Activated T-helper 17 cell treated with anti-CD3 and anti-CD28 coated beads, Interleukin-2, amount 50 U/mL, for 72 hours (primary cell): ENCODE results near the gene GBE1. TPM values are rescaled to one million over a fixed set of nuclear protein-coding genes. Genes with fewer than 3 reads are reported as not detected.
A peak's percentile ranks its signal among the peaks of the same experiment; 100 is the strongest.

ENCODE experiments used
- ATAC-seq: fragments of 150-1000 bp; cut with Tn5 transposase; replicated peaks from 2 replicates; pipeline ENCODE4 v1.10.0; 2021; ENCODE audit warnings: mild to moderate bottlenecking, moderate library complexity
- H3K27ac Mint-ChIP-seq: one replicate; pipeline ENCODE4 v1.8.0; 2022; ENCODE audit warnings: mixed read lengths
- H3K27me3 Mint-ChIP-seq: one replicate; pipeline ENCODE4 v1.8.0; 2022; ENCODE audit warnings: mixed read lengths
- H3K36me3 Mint-ChIP-seq: one replicate; pipeline ENCODE4 v1.8.0; 2022; ENCODE audit warnings: low read depth, mild to moderate bottlenecking, mixed read lengths
- H3K4me1 Mint-ChIP-seq: one replicate; pipeline ENCODE4 v1.8.0; 2022; ENCODE audit warnings: mixed read lengths
- H3K4me3 Mint-ChIP-seq: one replicate; pipeline ENCODE4 v1.8.0; 2022; ENCODE audit warnings: mild to moderate bottlenecking, mixed read lengths
- H3K9me3 Mint-ChIP-seq: one replicate; pipeline ENCODE4 v1.8.0; 2022; ENCODE audit warnings: mixed read lengths
- total RNA-seq, 2 donors: library from RNA; stranded (reverse); gene quantifications; one replicate each; pipeline ENCODE4 v1.2.3, GENCODE V29; 2022

GBE1 gene
- total RNA-seq, 2 donors from 2014 or later, result 64.4 to 251 TPM

DNA sequence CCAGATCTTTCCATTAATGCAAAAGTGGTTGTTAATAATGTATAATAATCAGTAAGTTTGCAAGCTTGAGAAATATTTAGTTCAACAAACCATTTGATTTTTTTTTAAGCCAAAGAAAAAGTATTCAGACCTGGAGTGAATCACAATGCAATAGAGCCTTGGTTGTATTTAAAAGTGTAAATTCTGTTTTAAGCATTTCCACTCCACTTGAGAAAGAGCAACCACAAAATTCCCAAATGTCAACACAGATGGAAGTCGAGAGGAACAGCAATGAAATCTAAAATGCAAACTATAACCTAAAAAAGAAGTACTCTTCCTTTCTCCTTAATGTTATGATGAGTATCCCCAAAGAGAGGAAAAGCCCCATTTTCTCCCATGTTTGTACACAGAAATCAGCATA is 20.2 kb downstream of the GBE1 start:
- no peak overlapping the region for H3K27ac Mint-ChIP-seq
- H3K4me1 Mint-ChIP-seq, result peaks cover 17% of the 10 kb centered on the region
- H3K9me3 Mint-ChIP-seq, result no peaks in the 10 kb centered on the region
- ATAC-seq, result no peak
- H3K27me3 Mint-ChIP-seq, result no peaks in the 10 kb centered on the region
- no peak overlapping the region for H3K4me3 Mint-ChIP-seq
- peaks cover 71% of the 10 kb centered on the region for H3K36me3 Mint-ChIP-seq

DNA sequence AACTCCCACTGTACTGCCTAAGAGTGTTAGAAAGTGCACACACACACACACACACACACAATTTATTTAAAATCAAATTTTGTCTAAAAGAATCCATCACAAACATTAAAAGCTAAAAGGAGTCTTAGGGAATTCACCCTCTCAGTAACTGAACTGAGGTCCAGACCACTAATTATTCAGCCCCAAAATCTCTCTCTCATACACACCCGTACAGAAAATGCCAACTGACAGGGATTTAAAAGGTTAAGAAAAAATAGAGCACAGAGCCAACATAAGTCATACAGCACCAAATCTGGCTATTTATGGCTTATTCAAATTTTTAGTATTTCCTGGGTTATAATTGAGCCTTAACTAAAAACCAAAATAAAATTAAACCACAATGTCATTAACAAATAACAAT is 20.7 kb downstream of the GBE1 start:
- peaks cover 76% of the 10 kb centered on the region for H3K36me3 Mint-ChIP-seq
- peaks cover 17% of the 10 kb centered on the region for H3K4me1 Mint-ChIP-seq
- H3K4me3 Mint-ChIP-seq, result no peak overlapping the region
- no peak for ATAC-seq
- H3K9me3 Mint-ChIP-seq, result no peaks in the 10 kb centered on the region
- no peaks in the 10 kb centered on the region for H3K27me3 Mint-ChIP-seq
- H3K27ac Mint-ChIP-seq, result no peak overlapping the region

DNA sequence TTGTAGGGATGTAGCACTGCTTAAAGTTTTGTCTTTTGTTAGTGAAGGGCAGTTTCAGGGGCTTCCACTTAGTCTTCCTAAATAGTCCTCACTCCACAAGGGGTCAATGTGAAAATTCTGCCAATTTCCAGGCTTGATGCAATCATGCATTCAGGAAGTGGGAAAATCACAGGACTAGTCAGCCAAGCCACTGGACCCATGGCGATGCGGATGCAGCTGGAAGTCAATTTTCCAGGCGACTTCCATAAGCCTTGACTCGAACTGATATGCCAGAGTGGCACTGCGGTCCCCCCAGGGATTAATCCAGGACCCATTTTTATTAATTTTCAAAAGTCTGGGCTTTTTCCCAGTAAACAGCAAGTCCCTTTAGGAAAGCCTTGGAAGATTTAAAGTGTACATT is 26.1 kb downstream of the GBE1 start:
- Mint-ChIP-seq H3K4me3 (no peak overlapping the region), H3K27me3 (no peaks in the 10 kb centered on the region), H3K36me3 (peaks cover 62% of the 10 kb centered on the region), H3K9me3 (no peaks in the 10 kb centered on the region), H3K4me1 (peaks cover 18% of the 10 kb centered on the region), H3K27ac (no peak overlapping the region)
- no peak for ATAC-seq

DNA sequence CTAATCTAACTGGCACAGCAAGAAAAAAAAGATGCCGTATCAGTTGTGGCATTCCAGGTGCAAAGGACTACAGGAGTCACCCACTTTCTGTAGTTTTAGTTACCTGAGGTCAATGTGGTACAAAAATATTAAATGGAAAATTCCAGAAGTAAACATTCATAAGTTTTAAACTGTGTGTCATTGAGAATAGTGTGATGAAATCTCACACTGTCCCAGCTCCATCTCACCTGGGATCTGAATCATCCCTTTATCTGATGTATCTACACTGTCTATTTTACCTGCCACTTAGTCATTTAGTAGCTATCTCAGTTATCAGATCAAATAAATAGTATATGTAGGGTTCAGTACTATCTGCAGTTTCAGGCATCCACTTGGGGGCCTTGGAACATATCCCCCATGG is 26.7 kb downstream of the GBE1 start:
- Mint-ChIP-seq H3K27ac (no peak overlapping the region), H3K4me3 (no peak overlapping the region), H3K27me3 (no peaks in the 10 kb centered on the region), H3K4me1 (peaks cover 18% of the 10 kb centered on the region), H3K36me3 (peaks cover 57% of the 10 kb centered on the region), H3K9me3 (no peaks in the 10 kb centered on the region)
- peak; percentile 56 for ATAC-seq

DNA sequence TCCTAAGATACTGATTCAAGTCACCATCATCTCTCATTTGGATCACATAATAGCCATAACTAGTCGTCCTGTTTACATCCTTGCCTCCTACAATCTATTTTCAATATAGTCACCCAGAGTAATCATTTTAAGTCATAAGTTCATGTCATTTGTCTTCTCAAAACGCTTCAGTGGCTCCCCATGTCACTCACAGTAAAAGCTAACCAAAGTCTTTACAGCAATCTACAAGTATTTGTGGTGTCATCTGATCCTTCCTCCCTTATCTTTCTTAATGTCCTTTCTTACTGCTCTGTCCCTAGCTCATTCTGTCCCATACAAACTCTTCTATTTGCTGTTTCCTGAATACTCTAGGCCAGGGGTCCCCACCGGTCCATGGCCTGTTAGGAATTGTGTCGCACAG is 28.8 kb downstream of the GBE1 start:
- Mint-ChIP-seq H3K4me1 (peaks cover 18% of the 10 kb centered on the region), H3K27me3 (no peaks in the 10 kb centered on the region), H3K36me3 (peaks cover 55% of the 10 kb centered on the region), H3K4me3 (no peak overlapping the region), H3K27ac (no peak overlapping the region), H3K9me3 (no peaks in the 10 kb centered on the region)
- no peak for ATAC-seq

DNA sequence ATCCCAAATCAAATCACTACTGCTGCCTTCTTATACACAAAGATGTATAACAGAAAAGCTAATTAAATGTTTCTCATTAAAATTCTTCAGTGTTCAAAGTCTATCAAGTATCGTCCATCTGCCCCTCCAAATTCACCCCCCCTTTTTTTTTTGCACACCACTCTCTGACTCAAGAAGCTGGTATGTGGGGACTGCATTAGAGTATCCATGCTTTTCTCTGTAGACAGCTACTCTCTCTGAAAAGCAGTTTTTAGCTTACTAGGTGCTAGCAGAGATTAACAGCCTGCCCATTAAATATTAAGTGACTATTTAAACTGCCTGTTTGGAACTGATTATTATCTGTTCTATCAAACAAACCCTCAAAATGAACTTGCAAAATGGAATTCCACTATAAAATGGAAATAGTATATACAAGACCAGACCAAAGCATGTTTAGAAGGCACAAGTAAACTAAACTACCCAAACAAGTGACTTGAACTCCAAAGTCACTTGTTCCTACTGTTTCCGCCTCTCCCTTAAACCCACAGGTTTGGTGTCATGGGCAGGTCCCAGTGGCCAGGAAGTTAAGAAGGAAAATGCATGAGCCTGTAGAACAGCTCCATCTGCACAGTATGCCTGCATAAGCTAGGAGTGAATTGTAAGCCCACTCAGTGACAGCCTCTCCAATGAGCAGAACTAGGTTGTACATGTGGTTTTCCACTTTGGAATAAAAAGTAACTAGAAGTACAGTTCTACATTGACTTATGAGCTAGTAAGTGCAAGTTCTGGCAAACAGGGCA is 32.5 kb downstream of the GBE1 start:
- Mint-ChIP-seq H3K4me3 (no peak overlapping the region), H3K9me3 (no peaks in the 10 kb centered on the region), H3K36me3 (peaks cover 70% of the 10 kb centered on the region), H3K4me1 (peaks cover 9% of the 10 kb centered on the region), H3K27me3 (no peaks in the 10 kb centered on the region), H3K27ac (no peak overlapping the region)
- ATAC-seq, result no peak

DNA sequence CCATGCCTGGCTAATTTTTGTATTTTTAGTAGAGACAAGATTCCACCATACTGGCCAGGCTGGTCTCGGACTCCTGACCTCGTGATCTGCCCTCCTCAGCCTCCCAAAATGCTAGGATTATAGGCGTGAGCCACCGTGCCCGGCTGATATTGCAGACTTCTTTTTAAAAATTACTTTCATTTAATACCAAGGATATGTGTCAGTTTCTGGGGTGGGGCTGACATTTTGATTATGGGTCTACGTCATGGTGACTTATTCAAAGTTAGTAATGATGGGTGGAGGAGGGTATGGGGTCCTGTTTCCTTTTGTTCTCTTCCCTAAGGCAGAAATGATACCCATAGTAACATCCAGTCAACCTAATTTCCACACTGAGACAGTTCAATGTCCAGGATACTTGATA is 34.7 kb downstream of the GBE1 start:
- peaks cover 58% of the 10 kb centered on the region for H3K36me3 Mint-ChIP-seq
- no peaks in the 10 kb centered on the region for H3K9me3 Mint-ChIP-seq
- H3K4me3 Mint-ChIP-seq, result no peak overlapping the region
- H3K27ac Mint-ChIP-seq, result no peak overlapping the region
- peaks cover 6% of the 10 kb centered on the region for H3K4me1 Mint-ChIP-seq
- no peak for ATAC-seq
- H3K27me3 Mint-ChIP-seq, result no peaks in the 10 kb centered on the region

DNA sequence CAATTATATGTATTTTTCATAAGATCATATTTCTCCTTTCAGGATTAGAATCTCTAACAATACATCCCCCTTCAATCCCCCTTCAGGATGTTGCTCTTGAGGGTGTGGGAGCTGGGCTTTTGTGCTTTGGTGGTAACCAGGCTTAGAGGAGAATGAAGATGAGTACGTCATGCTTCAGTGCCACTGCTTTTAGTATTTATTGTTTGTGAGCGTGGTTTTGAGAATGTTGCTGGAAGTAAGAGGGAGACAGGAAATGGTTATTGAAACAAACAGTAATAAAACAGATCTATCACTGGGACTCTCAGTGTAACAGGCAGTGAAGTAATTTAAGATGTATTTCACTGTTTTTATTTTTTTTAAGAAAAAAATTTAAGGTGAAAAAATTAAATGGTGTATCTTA is 35.3 kb downstream of the GBE1 start:
- no peak for ATAC-seq
- H3K4me3 Mint-ChIP-seq, result no peak overlapping the region
- H3K36me3 Mint-ChIP-seq, result peaks cover 54% of the 10 kb centered on the region
- peaks cover 6% of the 10 kb centered on the region for H3K4me1 Mint-ChIP-seq
- H3K9me3 Mint-ChIP-seq, result no peaks in the 10 kb centered on the region
- H3K27me3 Mint-ChIP-seq, result no peaks in the 10 kb centered on the region
- no peak overlapping the region for H3K27ac Mint-ChIP-seq

DNA sequence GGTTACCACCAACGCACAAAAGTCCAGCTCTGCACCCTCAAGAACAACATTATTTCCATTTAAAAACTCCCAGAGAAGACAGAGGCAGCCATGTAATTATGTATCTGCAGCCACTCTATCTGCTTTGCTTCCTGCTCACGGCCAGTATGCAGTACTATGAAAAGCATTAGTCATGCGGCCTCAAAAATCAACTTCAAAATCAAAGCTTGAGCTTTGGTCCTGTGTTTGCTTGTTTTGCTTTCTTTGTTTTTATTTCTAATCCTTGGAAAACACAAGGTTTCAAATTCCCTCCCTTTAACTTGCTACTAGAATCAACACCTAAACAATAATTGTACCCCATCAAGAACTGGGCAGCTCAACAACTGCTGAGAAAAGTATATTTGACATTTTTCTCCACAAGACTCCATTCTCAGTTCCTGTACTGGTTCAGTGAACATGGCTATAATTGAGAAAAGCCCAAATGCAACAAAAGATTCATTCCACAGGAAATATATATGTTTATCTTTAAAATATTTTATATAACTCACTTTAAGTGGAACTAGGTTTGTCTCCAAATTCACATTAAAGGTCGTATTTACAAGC is 37.6 kb downstream of the GBE1 start:
- peaks cover 53% of the 10 kb centered on the region for H3K36me3 Mint-ChIP-seq
- no peaks in the 10 kb centered on the region for H3K9me3 Mint-ChIP-seq
- ATAC-seq, result no peak
- peaks cover 6% of the 10 kb centered on the region for H3K4me1 Mint-ChIP-seq
- H3K4me3 Mint-ChIP-seq, result no peak overlapping the region
- no peaks in the 10 kb centered on the region for H3K27me3 Mint-ChIP-seq
- H3K27ac Mint-ChIP-seq, result no peak overlapping the region

DNA sequence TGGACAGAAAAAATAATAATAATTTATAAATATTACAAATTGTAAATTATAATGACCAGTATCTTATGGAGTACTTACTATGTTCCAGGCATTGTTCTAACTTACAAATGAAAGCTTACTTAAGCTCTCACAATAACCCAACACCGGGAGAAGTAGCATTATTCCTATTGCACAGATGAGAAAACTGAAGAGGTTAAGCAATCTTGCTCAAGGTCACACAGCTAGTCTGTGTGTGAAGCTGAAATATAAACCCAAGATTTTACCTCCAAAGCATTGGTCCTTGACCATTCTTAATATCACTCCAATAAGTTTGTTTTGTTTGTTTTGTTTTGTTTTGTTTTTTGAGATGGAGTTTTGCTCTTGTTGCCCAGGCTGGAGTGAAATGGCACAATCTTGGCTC is 43.1 kb downstream of the GBE1 start:
- Mint-ChIP-seq H3K27me3 (no peaks in the 10 kb centered on the region), H3K4me1 (peaks cover 5% of the 10 kb centered on the region), H3K36me3 (peaks cover 27% of the 10 kb centered on the region), H3K27ac (no peak overlapping the region), H3K4me3 (no peak overlapping the region), H3K9me3 (no peaks in the 10 kb centered on the region)
- ATAC-seq, result no peak

DNA sequence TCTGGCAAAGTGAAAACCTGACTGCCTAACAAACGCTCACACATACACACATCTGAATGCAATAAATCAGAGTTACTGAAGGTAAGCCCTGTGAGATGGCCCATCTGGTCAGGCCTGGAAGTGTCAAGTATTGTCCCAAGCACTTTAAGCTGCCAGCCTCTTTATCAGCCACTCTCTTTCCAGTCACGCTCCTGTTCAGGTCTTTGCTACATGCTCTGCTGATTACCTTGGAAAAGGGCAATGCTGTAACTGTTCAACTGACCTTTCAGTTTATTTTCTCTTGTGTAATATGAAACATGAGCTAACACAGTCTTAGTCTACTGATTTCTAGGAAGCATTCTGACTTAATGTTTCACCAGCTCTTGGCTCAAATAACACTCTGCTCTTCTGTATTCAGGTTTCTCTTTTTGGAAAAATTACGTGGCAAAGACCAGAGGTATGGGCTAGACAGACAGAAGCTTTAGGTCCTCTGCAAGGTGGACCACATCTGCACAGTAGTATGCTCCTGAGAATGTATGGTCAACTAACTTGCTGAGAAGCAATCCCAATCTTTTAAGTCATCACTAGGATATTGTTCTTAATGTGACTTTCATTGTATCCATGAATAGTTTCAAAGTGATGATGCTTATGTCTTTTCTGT is 44.5 kb downstream of the GBE1 start:
- no peak for ATAC-seq
- H3K27me3 Mint-ChIP-seq, result no peaks in the 10 kb centered on the region
- peaks cover 4% of the 10 kb centered on the region for H3K9me3 Mint-ChIP-seq
- H3K27ac Mint-ChIP-seq, result no peak overlapping the region
- H3K4me1 Mint-ChIP-seq, result peaks cover 9% of the 10 kb centered on the region
- H3K4me3 Mint-ChIP-seq, result no peak overlapping the region
- peaks cover 37% of the 10 kb centered on the region for H3K36me3 Mint-ChIP-seq

DNA sequence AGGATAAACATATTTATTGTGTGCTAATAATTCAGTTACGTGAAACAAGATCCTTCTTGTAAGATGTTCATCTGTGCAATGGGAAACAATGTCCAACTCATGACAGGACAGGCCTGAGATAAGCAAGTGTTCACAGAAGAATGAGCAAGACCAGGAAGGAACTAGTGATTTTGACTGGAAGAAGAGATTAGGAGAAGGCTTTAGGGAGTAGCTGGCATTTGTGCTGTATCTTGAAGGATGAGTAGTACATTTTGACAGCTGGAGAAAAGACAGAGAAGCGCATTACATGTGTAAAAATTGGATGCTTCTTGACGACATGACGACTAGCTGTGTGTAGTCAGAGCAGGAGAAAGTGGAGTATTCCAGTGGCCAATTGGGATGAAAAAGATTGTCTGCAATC is 48.4 kb downstream of the GBE1 start:
- Mint-ChIP-seq H3K27ac (no peak overlapping the region), H3K36me3 (peaks cover 39% of the 10 kb centered on the region)

DNA sequence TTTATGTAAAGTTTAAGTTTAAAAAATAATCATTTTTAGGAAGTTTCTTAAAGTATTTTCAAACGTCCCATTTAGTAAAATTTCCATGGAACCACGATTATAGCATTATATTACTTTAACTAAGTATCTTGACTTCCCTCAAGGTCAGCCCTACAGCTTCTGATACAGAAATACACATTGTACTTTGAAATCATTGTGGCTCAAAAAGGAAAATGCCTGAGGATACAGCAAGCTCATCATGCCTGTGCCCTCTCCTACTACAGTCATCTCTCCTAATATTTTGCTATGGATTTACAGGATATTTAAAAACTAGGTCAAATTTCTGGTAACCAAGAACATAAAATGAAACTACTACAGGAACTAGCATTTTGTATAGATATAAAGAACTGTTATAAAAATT is 51.8 kb downstream of the GBE1 start:
- H3K9me3 Mint-ChIP-seq, result peaks cover 4% of the 10 kb centered on the region
- H3K4me1 Mint-ChIP-seq, result peaks cover 5% of the 10 kb centered on the region
- H3K4me3 Mint-ChIP-seq, result no peak overlapping the region
- H3K27me3 Mint-ChIP-seq, result no peaks in the 10 kb centered on the region
- no peak overlapping the region for H3K27ac Mint-ChIP-seq
- ATAC-seq, result no peak
- H3K36me3 Mint-ChIP-seq, result peaks cover 48% of the 10 kb centered on the region

More for the DNA sequence above, 48.4 kb downstream of the GBE1 start:
- H3K9me3 Mint-ChIP-seq, result peaks cover 4% of the 10 kb centered on the region
- H3K27me3 Mint-ChIP-seq, result no peaks in the 10 kb centered on the region
- H3K4me3 Mint-ChIP-seq, result no peak overlapping the region
- ATAC-seq, result no peak
- peaks cover 9% of the 10 kb centered on the region for H3K4me1 Mint-ChIP-seq

DNA sequence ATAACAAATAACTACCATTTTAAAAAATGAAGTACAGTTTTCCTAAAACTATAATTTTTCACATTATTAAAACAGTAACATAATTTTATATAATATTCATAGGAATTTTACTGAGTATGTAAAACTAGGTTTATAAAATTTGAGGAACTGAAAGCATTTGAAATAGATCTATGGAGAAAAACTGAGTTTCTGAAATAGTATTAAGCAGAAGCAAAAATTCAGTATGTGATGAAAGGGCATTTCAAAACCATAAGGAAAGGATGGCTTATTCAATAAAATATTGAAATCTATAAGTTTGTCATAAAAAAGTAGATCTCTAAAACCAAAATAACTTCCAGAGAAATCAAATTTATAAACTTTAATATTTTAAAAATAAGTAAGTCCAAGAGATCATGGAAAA is 53.4 kb downstream of the GBE1 start:
- H3K27me3 Mint-ChIP-seq, result no peaks in the 10 kb centered on the region

DNA sequence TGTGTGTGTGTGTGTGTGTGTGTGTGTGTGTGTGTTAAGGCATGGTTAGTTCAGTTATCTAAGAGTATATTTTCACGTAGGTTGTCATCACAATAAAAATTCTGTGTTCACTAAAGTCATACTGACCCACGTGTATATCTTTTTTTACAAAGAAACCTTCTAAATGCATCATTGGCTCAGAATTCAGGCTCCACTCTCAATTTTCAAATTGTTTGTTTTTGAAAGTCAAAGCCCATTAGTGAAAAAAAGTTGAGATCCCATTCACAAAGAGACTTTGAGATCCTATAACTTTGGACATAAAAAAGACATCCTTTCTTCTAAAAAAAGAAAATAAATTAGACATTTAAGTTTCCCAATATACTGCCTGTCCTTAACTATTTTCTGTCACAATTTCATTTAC is 59.3 kb downstream of the GBE1 start:
- no peak overlapping the region for H3K27ac Mint-ChIP-seq
- no peak overlapping the region for H3K4me3 Mint-ChIP-seq
- H3K27me3 Mint-ChIP-seq, result no peaks in the 10 kb centered on the region
- no peak for ATAC-seq
- H3K9me3 Mint-ChIP-seq, result no peaks in the 10 kb centered on the region
- H3K36me3 Mint-ChIP-seq, result peaks cover 74% of the 10 kb centered on the region
- H3K4me1 Mint-ChIP-seq, result no peaks in the 10 kb centered on the region

More for the DNA sequence above, 53.4 kb downstream of the GBE1 start:
- no peak overlapping the region for H3K4me3 Mint-ChIP-seq
- no peak for ATAC-seq
- H3K9me3 Mint-ChIP-seq, result peaks cover 2% of the 10 kb centered on the region
- H3K27ac Mint-ChIP-seq, result no peak overlapping the region
- peaks cover 48% of the 10 kb centered on the region for H3K36me3 Mint-ChIP-seq
- peaks cover 3% of the 10 kb centered on the region for H3K4me1 Mint-ChIP-seq
